Astrocyte (in vitro differentiated cells and primary cell): ENCODE measurements around the gene APOBEC2.

Experiments used
- EZH2 ChIP-seq: IDR thresholded peaks from 2 replicates; pipeline ENCODE4 v1.6.1; 2012; ENCODE audit warnings: mild to moderate bottlenecking, low read length, inconsistent platforms; ENCODE audit not compliant: insufficient read depth
- TF ChIP-seq, protein P1 (sequence below): IDR thresholded peaks from 2 replicates; pipeline ENCODE4 v1.5.1; 2011; ENCODE audit warnings: low read depth, mild to moderate bottlenecking, inconsistent platforms, low read length, moderate library complexity; ENCODE audit not compliant: insufficient read depth

DNA sequence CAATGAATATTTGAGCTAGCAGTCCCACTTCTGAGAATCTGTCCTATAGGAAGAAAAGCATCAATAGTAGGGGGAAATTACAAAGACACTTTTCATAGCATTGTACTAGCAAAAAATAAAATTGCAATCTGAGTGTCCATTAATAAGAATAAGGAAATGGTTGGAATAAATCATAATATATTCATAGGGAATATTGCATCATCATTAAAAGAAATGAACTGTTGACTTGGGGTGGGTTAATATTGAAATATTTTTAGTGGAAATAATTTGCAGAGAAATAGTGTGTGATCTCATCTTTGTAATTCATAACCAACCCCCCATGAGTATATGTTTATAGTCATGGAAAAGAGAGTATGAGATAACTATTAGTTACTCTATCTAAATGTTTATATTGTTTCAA, 32.2 kb downstream of the APOBEC2 start:
- TF ChIP-seq, protein P1, sequence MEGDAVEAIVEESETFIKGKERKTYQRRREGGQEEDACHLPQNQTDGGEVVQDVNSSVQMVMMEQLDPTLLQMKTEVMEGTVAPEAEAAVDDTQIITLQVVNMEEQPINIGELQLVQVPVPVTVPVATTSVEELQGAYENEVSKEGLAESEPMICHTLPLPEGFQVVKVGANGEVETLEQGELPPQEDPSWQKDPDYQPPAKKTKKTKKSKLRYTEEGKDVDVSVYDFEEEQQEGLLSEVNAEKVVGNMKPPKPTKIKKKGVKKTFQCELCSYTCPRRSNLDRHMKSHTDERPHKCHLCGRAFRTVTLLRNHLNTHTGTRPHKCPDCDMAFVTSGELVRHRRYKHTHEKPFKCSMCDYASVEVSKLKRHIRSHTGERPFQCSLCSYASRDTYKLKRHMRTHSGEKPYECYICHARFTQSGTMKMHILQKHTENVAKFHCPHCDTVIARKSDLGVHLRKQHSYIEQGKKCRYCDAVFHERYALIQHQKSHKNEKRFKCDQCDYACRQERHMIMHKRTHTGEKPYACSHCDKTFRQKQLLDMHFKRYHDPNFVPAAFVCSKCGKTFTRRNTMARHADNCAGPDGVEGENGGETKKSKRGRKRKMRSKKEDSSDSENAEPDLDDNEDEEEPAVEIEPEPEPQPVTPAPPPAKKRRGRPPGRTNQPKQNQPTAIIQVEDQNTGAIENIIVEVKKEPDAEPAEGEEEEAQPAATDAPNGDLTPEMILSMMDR: no peak
- no peak for TF ChIP-seq EZH2
